ENCODE data around the gene KCND2.

KCND2 gene

DNA sequence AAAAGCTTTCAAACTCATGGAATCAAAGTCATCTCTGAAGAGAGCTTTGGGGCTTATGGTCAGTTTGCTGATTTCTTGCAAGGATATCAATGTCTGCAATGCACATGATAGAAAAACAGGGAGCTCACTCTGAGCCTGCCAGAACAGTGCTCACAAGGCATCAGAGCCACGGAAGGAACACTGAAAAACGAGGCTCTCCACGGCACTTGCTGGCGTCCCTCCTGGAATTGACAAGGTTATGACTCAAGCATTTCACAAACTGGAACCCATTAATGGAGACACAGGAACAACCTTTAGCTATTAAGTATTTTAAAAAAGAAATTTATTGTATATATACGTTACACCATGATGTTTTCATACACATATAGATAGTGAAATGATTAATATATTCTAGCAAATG, 266.3 kb downstream of the KCND2 start:
- Histone ChIP-seq H3K9ac (ENCODE audit: low read length) (no peak overlapping the region), H3K27ac (ENCODE audit: low read depth, low read length, poor library complexity, severe bottlenecking) (no peak overlapping the region), H3F3A (ENCODE audit: insufficient read depth, low read length) (no peaks in the 10 kb centered on the region), H3K4me3 (ENCODE audit: low read depth, low read length, poor library complexity, severe bottlenecking) (no peak overlapping the region), H3K79me2 (ENCODE audit: insufficient read depth, low read length) (no peaks in the 10 kb centered on the region), H3K4me1 (ENCODE audit: insufficient read depth, low read length, severe bottlenecking) (no peaks in the 10 kb centered on the region), H3K4me2 (ENCODE audit: low read length) (no peak overlapping the region), H2AFZ (ENCODE audit: low read length) (no peak overlapping the region), H3K27me3 (ENCODE audit: insufficient read depth, low read length) (no peaks in the 10 kb centered on the region), H3K36me3 (ENCODE audit: insufficient read depth, low read length) (no peaks in the 10 kb centered on the region), H3K9me2 (ENCODE audit: low read depth, low read length) (no peaks in the 10 kb centered on the region), H3K9me3 (ENCODE audit: low read length) (no peaks in the 10 kb centered on the region), H4K20me1 (ENCODE audit: insufficient read depth, low read length) (no peaks in the 10 kb centered on the region)
- TF ChIP-seq EZH2 (IDR thresholded peaks at IDR 0.05; ENCODE audit: borderline replicate concordance, low read length), result no peak
- TF ChIP-seq, protein P1, sequence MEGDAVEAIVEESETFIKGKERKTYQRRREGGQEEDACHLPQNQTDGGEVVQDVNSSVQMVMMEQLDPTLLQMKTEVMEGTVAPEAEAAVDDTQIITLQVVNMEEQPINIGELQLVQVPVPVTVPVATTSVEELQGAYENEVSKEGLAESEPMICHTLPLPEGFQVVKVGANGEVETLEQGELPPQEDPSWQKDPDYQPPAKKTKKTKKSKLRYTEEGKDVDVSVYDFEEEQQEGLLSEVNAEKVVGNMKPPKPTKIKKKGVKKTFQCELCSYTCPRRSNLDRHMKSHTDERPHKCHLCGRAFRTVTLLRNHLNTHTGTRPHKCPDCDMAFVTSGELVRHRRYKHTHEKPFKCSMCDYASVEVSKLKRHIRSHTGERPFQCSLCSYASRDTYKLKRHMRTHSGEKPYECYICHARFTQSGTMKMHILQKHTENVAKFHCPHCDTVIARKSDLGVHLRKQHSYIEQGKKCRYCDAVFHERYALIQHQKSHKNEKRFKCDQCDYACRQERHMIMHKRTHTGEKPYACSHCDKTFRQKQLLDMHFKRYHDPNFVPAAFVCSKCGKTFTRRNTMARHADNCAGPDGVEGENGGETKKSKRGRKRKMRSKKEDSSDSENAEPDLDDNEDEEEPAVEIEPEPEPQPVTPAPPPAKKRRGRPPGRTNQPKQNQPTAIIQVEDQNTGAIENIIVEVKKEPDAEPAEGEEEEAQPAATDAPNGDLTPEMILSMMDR (IDR thresholded peaks at IDR 0.05; ENCODE audit: low read length), result no peak

DNA sequence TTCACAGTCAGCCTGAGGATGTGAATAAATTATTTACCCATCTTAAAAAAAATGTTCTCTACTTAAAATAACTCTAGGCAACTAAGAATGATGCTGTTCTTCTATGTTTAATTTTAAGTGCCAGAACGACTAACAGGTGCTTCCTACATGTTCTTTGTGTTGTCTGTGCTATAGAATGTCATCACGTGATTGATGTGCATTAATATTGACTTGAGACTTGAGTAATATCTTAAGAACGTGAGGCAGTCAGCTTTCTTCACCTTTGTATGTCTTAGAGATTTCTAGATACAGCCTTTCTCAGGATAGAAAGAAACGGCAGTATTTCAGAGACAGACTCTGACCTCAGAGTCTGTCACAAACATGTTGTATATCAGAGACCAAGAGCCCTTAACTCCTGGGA, 274.6 kb downstream of the KCND2 start:
- H3K4me2 ChIP-seq (ENCODE audit: low read length), result no peak overlapping the region
- no peaks in the 10 kb centered on the region for H3K36me3 ChIP-seq (ENCODE audit: insufficient read depth, low read length)
- no peak overlapping the region for H3K27ac ChIP-seq (ENCODE audit: low read depth, low read length, poor library complexity, severe bottlenecking)
- H3K4me1 ChIP-seq (ENCODE audit: insufficient read depth, low read length, severe bottlenecking), result no peaks in the 10 kb centered on the region
- no peaks in the 10 kb centered on the region for H3K79me2 ChIP-seq (ENCODE audit: insufficient read depth, low read length)
- no peak for TF ChIP-seq EZH2 (IDR thresholded peaks at IDR 0.05; ENCODE audit: borderline replicate concordance, low read length)
- TF ChIP-seq, protein P1 (IDR thresholded peaks at IDR 0.05; ENCODE audit: low read length), result no peak
- H3K9me2 ChIP-seq (ENCODE audit: low read depth, low read length), result no peaks in the 10 kb centered on the region
- no peak overlapping the region for H2AFZ ChIP-seq (ENCODE audit: low read length)
- no peaks in the 10 kb centered on the region for H3F3A ChIP-seq (ENCODE audit: insufficient read depth, low read length)
- no peaks in the 10 kb centered on the region for H3K27me3 ChIP-seq (ENCODE audit: insufficient read depth, low read length)
- no peak overlapping the region for H3K4me3 ChIP-seq (ENCODE audit: low read depth, low read length, poor library complexity, severe bottlenecking)
- no peak overlapping the region for H3K9ac ChIP-seq (ENCODE audit: low read length)
- H4K20me1 ChIP-seq (ENCODE audit: insufficient read depth, low read length), result no peaks in the 10 kb centered on the region
- no peaks in the 10 kb centered on the region for H3K9me3 ChIP-seq (ENCODE audit: low read length)

DNA sequence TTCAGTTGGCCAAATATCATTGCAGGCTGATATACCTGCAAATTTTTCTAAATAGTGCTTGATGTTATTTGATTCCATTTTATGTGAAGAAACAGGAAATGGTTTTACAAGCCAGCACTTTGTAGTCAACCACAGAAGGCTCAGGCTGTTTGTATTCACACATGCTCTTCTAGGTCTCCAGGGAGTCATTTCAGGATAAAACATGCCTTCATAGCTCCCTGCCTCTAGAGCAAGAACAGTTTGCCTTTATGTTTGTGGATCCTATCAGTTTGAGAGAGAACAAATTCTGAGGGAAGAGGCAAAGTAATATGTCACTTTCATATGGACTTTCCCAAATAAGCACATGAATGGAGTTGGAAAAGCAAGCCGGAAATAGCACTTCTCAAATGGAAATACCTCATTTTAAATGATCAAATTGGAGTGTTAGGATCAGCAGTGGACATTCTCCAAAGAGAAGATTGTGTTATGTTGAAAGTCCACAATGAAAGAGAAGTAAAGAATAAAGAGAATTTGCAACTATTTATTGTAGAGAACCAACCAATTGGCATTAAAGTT, 277.6 kb downstream of the KCND2 start:
- Histone ChIP-seq H3K4me3 (ENCODE audit: low read depth, low read length, poor library complexity, severe bottlenecking) (no peak overlapping the region), H3K27ac (ENCODE audit: low read depth, low read length, poor library complexity, severe bottlenecking) (no peak overlapping the region), H3K36me3 (ENCODE audit: insufficient read depth, low read length) (no peaks in the 10 kb centered on the region), H3K4me1 (ENCODE audit: insufficient read depth, low read length, severe bottlenecking) (no peaks in the 10 kb centered on the region), H2AFZ (ENCODE audit: low read length) (no peak overlapping the region), H3K9me3 (ENCODE audit: low read length) (no peaks in the 10 kb centered on the region), H3K9ac (ENCODE audit: low read length) (no peak overlapping the region), H3F3A (ENCODE audit: insufficient read depth, low read length) (no peaks in the 10 kb centered on the region), H3K27me3 (ENCODE audit: insufficient read depth, low read length) (no peaks in the 10 kb centered on the region), H3K79me2 (ENCODE audit: insufficient read depth, low read length) (no peaks in the 10 kb centered on the region), H3K4me2 (ENCODE audit: low read length) (no peak overlapping the region), H3K9me2 (ENCODE audit: low read depth, low read length) (no peaks in the 10 kb centered on the region), H4K20me1 (ENCODE audit: insufficient read depth, low read length) (no peaks in the 10 kb centered on the region)
- TF ChIP-seq EZH2 (IDR thresholded peaks at IDR 0.05; ENCODE audit: borderline replicate concordance, low read length), result no peak
- TF ChIP-seq, protein P1 (IDR thresholded peaks at IDR 0.05; ENCODE audit: low read length), result no peak
